GM18508 (cell line): ENCODE results near the gene APBA2.
"Not testable (repeated sequence)": the region's sequence is repeated elsewhere in the genome, so short reads cannot be mapped to it uniquely, and the experiment has no call there.

Source experiments
- ATAC-seq: cut with Tn5 transposase; IDR thresholded peaks from one replicate; pipeline ENCODE4 v1.9.1; 2021; ENCODE audit warnings: moderate number of reproducible peaks; ENCODE audit not compliant: insufficient read depth, unreplicated experiment

The APBA2 gene

GRCh38 chr15:29021857-29022256, 136.1 kb downstream of the APBA2 start:
- ATAC-seq = no peak

GRCh38 chr15:29024662-29025061, 138.9 kb downstream of the APBA2 start:
- no peak for ATAC-seq

- ATAC-seq = not testable (repeated sequence)
Observed at GRCh38 chr15:29025411-29025810, 139.6 kb downstream of the APBA2 start.

- not testable (repeated sequence) for ATAC-seq
Observed at GRCh38 chr15:29028158-29028557, 142.4 kb downstream of the APBA2 start.

- no peak for ATAC-seq
Observed at GRCh38 chr15:29029651-29030195, 143.9 kb downstream of the APBA2 start.

GRCh38 chr15:29031502-29032228, 145.9 kb downstream of the APBA2 start:
- ATAC-seq = no peak

GRCh38 chr15:29032229-29032625, 146.5 kb downstream of the APBA2 start:
- no peak for ATAC-seq

- no peak for ATAC-seq
Observed at GRCh38 chr15:29032751-29033150, 147.0 kb downstream of the APBA2 start.

GRCh38 chr15:29034151-29034550, 148.4 kb downstream of the APBA2 start:
- ATAC-seq = no peak

- no peak for ATAC-seq
Observed at GRCh38 chr15:29034593-29035335, 149.0 kb downstream of the APBA2 start.

GRCh38 chr15:29035336-29036285, 149.8 kb downstream of the APBA2 start:
- no peak for ATAC-seq

- ATAC-seq = no peak
Observed at GRCh38 chr15:29037997-29038705, 152.4 kb downstream of the APBA2 start.

- no peak for ATAC-seq
Observed at GRCh38 chr15:29039466-29040369, 153.9 kb downstream of the APBA2 start.

- no peak for ATAC-seq
Observed at GRCh38 chr15:29040370-29040751, 154.6 kb downstream of the APBA2 start.

GRCh38 chr15:29043736-29044502, 158.1 kb downstream of the APBA2 start:
- no peak for ATAC-seq

- no peak for ATAC-seq
Observed at GRCh38 chr15:29044503-29044901, 158.7 kb downstream of the APBA2 start.

- ATAC-seq = not testable (repeated sequence)
Observed at GRCh38 chr15:29045161-29045560, 159.4 kb downstream of the APBA2 start.

GRCh38 chr15:29045717-29046116, 159.9 kb downstream of the APBA2 start:
- ATAC-seq = no peak
